G401 (cell line): ENCODE data around the gene ARHGEF16. TPM values are rescaled to one million over a fixed set of nuclear protein-coding genes. Genes with fewer than 3 reads are reported as not detected.

Experiments
- DNase-seq: peaks from one replicate; pipeline ENCODE4 v3.0.0-alpha.2; 2015; ENCODE audit warnings: low spot score
- in situ Hi-C: cut with HindIII; loops from 2 replicates; pipeline ENCODE4 v1.10.0; 2016; ENCODE audit warnings: low sequenced_read_pairs, mixed read lengths
- total RNA-seq: library from RNA; depleted of rRNA; stranded (reverse); fragments of >200 nt; shearing (Covaris generic); gene quantifications from 2 replicates; pipeline ENCODE4 v1.2.3, GENCODE V29; 2014

ARHGEF16 gene
- total RNA-seq, 1 experiment from 2014 or later = 16.0 TPM

DNA sequence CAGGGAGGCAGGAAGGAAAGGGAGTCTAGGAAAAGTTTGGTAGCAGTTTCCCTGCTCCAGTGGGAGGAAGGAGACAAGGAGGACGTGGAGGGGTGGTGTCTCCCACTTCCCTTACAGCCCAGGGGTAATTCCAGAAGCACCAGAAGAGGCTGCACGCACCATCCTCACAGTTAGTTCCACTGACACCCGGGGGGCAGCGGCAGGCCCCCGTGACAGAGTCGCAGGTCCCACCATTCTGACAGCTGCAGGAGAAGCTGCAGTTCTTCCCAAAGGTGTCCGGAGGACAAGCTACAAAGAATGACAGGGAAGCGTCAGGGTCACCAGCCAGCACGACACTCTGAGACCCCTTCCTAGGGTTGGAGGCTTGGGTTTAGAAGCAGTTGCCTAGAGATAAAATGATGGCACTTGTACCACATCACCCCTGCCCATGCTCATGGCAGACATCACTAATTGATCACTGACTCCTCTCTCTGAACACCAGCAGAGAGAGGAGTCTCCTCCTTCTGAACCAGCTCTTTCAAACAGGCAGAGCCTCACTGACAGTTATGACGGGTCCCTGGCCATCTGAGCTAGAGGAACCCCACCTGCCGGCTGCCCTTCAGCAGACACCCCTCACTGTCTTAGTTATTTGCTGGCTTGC, 53.3 kb downstream of the ARHGEF16 start:
- in situ Hi-C loops = no loop called here
- DNase-seq = no peak

- no peak for DNase-seq
These were observed 54.4 kb downstream of the ARHGEF16 start for GRCh38 chr1:3508757-3509415.

GRCh38 chr1:3509721-3510120, 55.3 kb downstream of the ARHGEF16 start:
- DNase-seq = no peak
- in situ Hi-C loops = no loop called here

More at GRCh38 chr1:3508757-3509415, 54.4 kb downstream of the ARHGEF16 start:
- in situ Hi-C loops = no loop called here

DNA sequence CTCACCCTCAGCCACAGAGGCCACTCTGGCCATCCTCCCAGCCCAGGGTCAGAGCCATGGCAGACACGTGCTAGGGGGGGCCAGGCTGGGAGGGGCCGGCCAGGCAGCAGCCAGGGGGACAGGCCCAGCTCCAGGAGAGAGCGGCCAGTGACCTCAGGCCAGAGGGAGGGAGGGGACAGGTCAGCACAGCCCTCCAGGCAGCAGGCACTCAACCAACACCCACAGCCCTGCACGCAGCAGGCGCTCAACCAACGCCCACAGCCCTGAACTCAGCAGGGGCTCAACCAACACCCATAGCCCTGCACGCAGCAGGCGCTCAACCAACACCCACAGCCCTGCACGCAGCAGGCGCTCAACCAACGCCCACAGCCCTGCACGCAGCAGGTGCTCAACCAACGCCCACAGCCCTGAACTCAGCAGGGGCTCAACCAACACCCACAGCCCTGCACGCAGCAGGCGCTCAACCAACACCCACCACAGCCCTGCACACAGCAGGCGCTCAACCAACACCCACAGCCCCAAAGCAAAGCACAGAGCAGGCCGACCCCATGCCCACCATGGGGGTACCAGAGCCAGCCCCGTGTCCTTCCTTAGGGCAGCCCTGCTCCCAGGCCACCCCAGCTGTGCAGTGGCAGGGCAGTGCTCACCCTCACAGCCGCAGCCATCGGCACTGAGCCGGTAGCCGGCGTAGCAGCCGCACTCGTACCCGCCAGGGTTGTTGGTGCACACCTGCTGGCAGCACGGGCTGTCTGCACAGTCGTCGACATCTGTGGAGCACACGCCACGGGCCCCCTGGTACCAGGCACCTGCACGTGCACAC, 55.9 kb downstream of the ARHGEF16 start:
- no peak for DNase-seq

GRCh38 chr1:3510956-3511250, 56.4 kb downstream of the ARHGEF16 start:
- no peak for DNase-seq
- in situ Hi-C loops = no loop called here

More for the DNA sequence above, 55.9 kb downstream of the ARHGEF16 start:
- in situ Hi-C loops = no loop called here

- DNase-seq = no peak
- in situ Hi-C loops = no loop called here
These were observed 56.8 kb downstream of the ARHGEF16 start for GRCh38 chr1:3511306-3511705.

GRCh38 chr1:3511856-3512255, 57.4 kb downstream of the ARHGEF16 start:
- DNase-seq = no peak
- in situ Hi-C loops = no loop called here

GRCh38 chr1:3514404-3514803, 59.9 kb downstream of the ARHGEF16 start:
- in situ Hi-C loops = no loop called here
- no peak for DNase-seq

DNA sequence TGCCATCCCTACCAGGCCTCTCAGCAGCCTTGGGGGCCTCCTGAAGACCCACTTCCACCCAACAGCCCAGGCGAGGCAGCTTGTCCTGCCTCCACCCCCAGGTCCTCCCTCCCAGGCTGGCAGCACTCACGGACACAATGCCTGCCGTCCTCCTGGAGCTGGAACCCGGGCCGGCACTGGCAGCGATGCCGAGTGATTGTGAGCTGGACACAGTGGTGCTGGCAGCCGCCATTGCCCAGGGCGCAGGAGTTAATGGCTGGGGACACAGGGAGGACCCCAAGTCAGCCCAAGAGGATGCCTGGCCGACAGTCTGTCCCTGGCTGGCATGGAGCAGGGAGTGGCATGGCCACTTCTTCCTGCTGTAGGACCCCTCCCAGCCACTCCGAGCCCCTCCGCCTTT, 60.8 kb downstream of the ARHGEF16 start:
- in situ Hi-C loops = no loop called here
- no peak for DNase-seq

DNA sequence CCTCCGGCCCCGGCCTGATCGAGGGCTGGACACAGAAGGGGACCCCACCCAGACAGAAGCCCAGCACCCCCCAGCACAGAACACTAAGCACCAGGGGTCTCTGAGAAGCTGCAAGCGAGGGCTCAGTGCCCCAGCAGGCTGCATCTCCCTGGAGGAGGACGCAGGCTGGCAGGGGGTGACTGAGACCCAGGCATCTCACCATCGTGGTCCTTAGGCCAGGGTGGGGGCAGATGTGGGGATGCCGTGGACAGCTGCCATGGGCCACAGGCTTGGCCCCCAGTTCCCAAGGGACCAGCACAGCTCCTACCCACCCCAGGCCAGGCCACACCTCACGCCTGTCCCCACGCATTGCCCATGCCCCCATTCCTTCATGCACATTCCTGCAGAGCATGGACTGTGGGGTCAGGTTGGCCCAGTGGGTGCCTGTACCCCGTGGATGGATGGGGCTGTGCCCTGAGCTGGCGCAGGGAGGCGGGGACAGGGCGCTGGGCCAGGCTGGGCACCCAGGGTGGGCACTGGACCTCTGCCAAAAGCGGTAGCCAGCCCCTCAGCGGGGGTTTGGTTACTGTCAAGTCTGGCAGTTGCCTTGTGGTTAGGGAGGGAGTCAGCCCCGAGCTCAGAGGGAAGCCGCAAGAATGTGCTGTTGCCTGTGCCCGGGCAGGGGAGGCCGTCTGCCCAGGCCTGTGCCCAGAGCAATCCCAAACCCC, 61.5 kb downstream of the ARHGEF16 start:
- in situ Hi-C loops = no loop called here
- no peak for DNase-seq

DNA sequence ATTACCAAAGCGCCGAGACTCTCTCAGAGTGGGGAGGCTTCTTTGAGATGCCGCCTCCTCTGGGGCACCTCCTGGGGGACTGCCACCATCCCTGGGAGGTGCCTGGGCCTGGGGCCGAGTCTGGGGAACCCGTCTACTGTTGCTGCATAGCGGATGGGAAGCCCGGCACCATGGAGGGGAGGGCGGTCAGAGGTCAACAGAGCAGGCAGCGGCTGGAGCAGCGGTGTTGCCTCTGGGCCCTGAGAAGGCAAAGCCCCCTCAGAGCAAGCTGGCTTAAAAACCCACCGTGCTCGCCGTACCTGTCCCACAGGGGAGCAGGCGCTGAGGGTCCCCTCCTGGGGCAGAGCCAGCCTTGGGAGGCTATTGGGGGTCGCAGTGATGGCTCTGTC, 62.0 kb downstream of the ARHGEF16 start:
- no peak for DNase-seq
- in situ Hi-C loops = no loop called here

DNA sequence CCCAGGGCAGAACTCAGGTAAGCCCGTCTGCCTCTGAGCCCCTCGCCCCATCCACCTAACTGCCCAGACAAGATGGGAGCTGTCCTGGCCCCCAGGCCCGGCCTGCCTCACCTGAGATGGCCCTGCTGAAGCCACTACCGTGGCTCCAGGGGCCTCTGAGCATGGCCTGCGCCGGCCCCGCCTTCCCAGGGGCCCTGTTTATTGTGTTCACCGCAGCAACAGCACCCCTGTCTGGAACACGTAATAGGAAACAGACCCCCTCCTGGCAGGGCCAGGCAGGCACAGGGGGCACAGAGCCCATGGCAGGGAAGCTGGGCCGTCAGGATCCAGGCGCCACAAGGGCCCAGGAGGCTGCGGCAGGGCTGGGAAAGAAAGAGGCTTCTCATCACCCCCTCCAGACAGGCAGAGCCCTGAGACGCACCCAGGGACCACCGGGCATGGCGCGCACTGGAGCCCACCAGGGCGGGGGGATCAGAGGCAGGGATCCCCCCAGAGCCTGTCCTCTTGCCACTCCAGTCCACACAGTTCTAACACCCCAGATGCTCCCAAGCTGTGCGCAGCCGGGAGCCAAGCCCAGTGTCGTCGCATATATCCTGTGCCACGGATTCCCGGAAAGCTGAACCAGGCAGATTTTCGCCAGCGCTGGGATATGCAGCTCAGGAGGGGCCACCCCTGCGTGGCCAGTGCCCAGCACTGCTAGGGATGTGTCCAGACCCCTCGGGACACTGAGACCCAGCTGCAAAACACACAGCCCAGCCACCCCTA, 62.6 kb downstream of the ARHGEF16 start:
- in situ Hi-C loops = no loop called here
- DNase-seq = no peak

DNA sequence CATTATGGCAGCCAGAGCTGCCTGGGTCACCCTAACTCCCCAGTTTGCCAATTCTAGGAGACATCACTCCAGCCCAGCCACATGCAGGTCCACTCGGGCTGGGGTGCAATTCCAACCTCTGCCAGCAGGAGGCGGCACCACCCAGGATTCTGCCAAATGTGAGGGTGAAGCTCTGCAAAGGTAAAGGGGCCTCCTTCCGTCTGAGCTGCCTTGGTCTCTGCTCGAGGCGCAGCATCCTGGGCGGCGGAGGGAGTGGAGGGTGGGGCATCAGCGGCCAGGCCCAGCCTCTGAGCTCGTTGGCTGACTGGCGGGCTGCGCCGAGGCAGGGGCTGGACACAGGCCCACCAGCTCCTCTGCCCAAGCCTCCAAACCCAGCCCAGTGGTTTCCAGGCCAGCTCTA, 63.8 kb downstream of the ARHGEF16 start:
- in situ Hi-C loops = no loop called here
- DNase-seq = no peak

DNA sequence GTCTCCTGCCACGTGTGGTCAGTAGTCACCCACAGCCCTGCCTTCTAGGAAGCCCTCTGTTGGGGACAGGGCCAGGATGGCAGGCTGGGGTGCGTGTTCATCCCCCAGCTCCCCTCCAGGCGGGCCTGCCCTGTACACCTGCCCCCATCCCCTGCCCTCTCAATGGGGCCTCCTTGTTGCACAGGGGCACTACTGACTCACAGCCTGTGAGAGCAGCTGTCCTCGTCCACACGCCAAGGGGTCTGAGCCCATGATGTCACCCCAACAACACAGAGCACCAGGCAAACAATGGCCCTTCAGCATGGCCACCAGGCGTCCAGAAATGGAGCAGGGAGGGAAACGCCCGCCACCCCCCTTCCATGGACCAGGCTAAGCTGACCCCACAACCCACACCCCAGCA, 64.3 kb downstream of the ARHGEF16 start:
- in situ Hi-C loops = no loop called here
- no peak for DNase-seq

DNA sequence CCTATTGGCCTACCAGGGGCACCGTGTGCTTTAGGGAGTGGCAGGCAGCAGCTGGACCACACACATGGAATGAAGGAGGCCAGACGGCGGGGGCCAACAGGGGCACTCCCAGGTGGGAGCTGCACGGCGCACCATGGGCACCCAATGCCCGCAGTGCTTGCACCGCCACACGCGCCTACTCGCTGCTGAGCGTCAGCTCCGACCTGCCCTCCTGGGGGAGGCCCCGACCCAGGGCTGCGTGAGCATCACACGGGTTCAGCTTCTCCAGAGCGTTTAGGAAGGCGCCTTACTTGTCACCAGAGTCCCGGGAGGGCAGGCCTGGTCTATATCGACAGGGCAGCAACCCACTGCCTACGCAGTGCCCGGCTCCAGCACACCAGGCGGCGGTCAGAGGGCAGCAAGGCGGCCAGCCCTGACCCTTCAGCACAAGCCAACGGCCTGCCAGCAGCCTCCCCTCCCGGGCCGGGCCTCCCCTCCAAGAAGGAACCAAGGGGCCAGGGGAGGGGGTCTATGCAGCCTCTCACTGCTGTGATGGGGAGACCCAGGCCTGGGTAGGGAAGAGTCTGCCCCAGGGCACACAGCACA, 64.9 kb downstream of the ARHGEF16 start:
- DNase-seq = no peak
- in situ Hi-C loops = no loop called here

DNA sequence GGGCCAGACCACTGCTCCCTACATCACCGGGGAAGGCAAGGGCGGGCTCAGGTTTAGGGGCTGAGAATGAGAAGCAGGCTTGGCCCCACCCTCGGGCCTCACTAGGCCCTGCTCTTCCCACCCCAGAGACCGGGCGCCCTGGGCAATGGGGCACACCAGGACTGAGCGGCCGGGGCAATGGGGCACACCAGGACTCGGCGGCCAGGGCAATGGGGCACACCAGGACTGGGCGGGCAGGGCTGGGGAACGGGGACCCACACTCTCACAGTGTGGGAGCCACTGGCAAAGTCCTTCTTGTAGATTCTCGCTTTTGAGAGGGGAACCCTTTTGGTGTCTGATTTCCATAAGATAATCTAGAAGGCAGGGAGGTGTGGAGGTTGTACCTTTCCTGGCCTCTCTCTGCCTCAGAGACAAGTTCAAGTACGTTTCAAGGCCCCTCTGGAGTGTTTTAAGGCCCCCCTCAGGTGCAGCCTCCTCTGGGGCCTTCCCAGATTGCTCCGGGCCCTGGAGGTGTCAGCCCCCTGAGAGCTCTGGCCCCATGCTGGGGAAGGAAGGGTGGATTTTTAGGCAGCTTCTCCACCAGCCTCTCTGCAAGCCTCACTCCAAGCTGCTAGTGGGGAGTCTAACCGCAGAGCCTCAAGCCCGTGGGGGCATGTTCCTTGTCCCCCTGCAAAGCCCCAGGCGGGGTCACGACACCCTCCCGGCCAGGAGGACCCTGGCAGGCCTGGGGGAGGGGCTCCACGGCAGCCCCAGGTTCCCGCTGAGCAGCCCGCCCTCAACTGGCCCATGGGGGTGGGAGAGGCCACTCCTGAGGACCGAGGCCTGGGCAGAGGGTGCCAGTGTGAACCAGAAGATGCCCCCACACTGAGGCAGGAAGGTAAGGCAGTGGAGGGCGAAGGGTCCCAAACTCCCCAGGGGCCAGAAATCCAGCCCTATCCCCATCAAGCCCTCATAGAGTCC, 66.2 kb downstream of the ARHGEF16 start:
- in situ Hi-C loops = no loop called here
- DNase-seq = no peak

DNA sequence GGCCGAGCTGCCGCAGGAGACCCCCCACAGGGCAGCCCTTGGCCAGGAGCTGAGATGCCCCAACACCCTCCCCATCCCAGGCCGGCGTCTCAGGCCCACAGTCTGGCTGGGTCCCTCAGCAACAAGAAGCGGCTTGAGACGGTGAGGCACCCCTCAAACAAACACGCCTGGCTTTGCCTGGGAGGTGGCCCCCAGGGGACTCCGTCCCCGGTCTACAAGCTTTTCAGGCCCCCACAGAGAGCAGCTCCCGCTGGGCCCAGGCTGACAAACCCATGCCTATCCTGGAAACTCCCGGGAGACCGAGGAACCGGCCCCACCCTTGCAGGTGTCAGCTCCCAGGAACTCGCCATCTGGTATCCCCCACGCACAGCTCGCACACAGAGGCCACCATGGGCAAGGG, 67.0 kb downstream of the ARHGEF16 start:
- no peak for DNase-seq
- in situ Hi-C loops = no loop called here

GRCh38 chr1:3522112-3522511, 67.6 kb downstream of the ARHGEF16 start:
- in situ Hi-C loops = no loop called here
- no peak for DNase-seq
